HepG2 (cell line): ENCODE data around the gene LRRC10. TPM values are rescaled to one million over a fixed set of nuclear protein-coding genes. Genes with fewer than 3 reads are reported as not detected.

Experiments
- ATAC-seq: fragments of 200-7000 bp; cut with Tn5 transposase; 3 replicates; pipeline ENCODE4 v1.9.1; 2020; ENCODE audit warnings: mild to moderate bottlenecking, moderate library complexity
- BruUV-seq: library from RNA; stranded (reverse); fragments of 400-500 nt; replicated peaks from 2 replicates; lab custom pipeline; 2021; lab: Mats Ljungman, UMichigan
- CTCF ChIA-PET: fragments of 300-600 bp; formaldehyde crosslinking; extraction: SDS; loops from one replicate; lab custom pipeline; 2021; ENCODE audit warnings: low total read pairs, inconsistent platforms, low intra/inter-chr PET ratio; lab: Yijun Ruan, JAX
- POLR2A ChIA-PET: fragments of 350-600 bp; sonication (Branson Sonifier 250); formaldehyde crosslinking; loops from one replicate; lab custom pipeline; 2020; ENCODE audit warnings: antibody characterized with exemption, inconsistent platforms; lab: Yijun Ruan, JAX
- DNase-seq: peaks from one replicate; pipeline ENCODE4 v3.0.0-alpha.2; 2015; ENCODE audit warnings: low spot score
- FAIRE-seq: peaks from 3 replicates; lab custom pipeline; 2011; peaks lifted over from hg19 to GRCh38; lab: Jason Lieb, UNC
- H2AFZ ChIP-seq: one replicate; pipeline ENCODE4 v1.6.1; 2011; ENCODE audit warnings: low read length, inconsistent platforms
- H3K27ac ChIP-seq: fragments of 300-600 bp; 3 replicates; pipeline ENCODE4 v1.8.0; 2011; ENCODE audit warnings: mixed run types, mild to moderate bottlenecking, mixed read lengths, low read length, inconsistent platforms; ENCODE audit not compliant: insufficient read depth; ENCODE audit errors: extremely low read length
- H3K27me3 ChIP-seq, 2 experiments: fragments of 200-600 bp in 1 of 2; 2 replicates in 1 of 2; 3 replicates in 1 of 2; pipeline versions ENCODE4 v1.6.0 to v1.8.0; 2011; ENCODE audit warnings: low read length in 2 of 2, mild to moderate bottlenecking in 2 of 2, moderate library complexity in 2 of 2, inconsistent platforms in 1 of 2; ENCODE audit not compliant: insufficient read depth in 2 of 2, control insufficient read depth in 1 of 2
- H3K36me3 ChIP-seq, 2 experiments: fragments of 200-600 bp in 1 of 2; replicated peaks in 1 of 2; 2 replicates in 1 of 2; 3 replicates in 1 of 2; pipeline versions ENCODE4 v1.5.1 to v1.8.0; 2011; ENCODE audit warnings: low read length in 2 of 2, inconsistent platforms in 1 of 2; ENCODE audit not compliant: insufficient read depth in 2 of 2, control insufficient read depth in 1 of 2
- H3K4me1 ChIP-seq: 2 replicates; pipeline ENCODE4 v1.5.1; 2012; ENCODE audit warnings: low read length, inconsistent platforms; ENCODE audit not compliant: insufficient read depth
- H3K4me2 ChIP-seq: 2 replicates; pipeline ENCODE4 v1.6.0; 2011; ENCODE audit warnings: low read depth, low read length, inconsistent platforms
- H3K4me3 ChIP-seq, 3 experiments: fragments of 200-600 bp in 1 of 3; sonication (generic), shearing (Covaris generic) in 1 of 3; replicated peaks in 1 of 3; 2 replicates each; pipeline ENCODE4 v1.5.1; 2011 to 2016; ENCODE audit warnings: low read length in 3 of 3, inconsistent platforms in 2 of 3, low read depth in 2 of 3, mild to moderate bottlenecking in 2 of 3, control low read depth in 1 of 3, mixed read lengths in 1 of 3; ENCODE audit not compliant: insufficient read depth in 1 of 3
- H3K79me2 ChIP-seq: one replicate; pipeline ENCODE4 v1.6.1; 2011; ENCODE audit warnings: low read length, inconsistent platforms; ENCODE audit not compliant: insufficient read depth
- H3K9ac ChIP-seq: 2 replicates; pipeline ENCODE4 v1.6.0; 2011; ENCODE audit warnings: mild to moderate bottlenecking, low read depth, low read length, inconsistent platforms; ENCODE audit not compliant: insufficient read depth
- H3K9me3 ChIP-seq: 2 replicates; pipeline ENCODE4 v1.5.1; 2012; ENCODE audit warnings: mild to moderate bottlenecking, low read length
- H4K20me1 ChIP-seq: 2 replicates; pipeline ENCODE4 v1.6.0; 2011; ENCODE audit warnings: inconsistent platforms, mild to moderate bottlenecking, low read length, moderate library complexity; ENCODE audit not compliant: insufficient read depth
- KLF12 ChIP-seq: sonication (generic); formaldehyde crosslinking; IDR thresholded peaks from 2 replicates; pipeline ENCODE4 v1.4.0; 2020; ENCODE audit warnings: missing genetic modification reagents, borderline replicate concordance
- LBX2 ChIP-seq: sonication (generic); formaldehyde crosslinking; IDR thresholded peaks from 2 replicates; pipeline ENCODE4 v1.5.0; 2020; ENCODE audit warnings: missing genetic modification reagents, mild to moderate bottlenecking, borderline replicate concordance
- PHF5A ChIP-seq: IDR thresholded peaks from one replicate; pipeline ENCODE4 v1.6.1; 2018; ENCODE audit warnings: low read depth, missing genetic modification reagents; ENCODE audit not compliant: unreplicated experiment
- RFX1 ChIP-seq: fragments of 450-650 bp; IDR thresholded peaks from 2 replicates; pipeline ENCODE4 v1.6.1; 2017
- SOX13 ChIP-seq, 3 experiments: fragments of 450-650 bp in 1 of 3; sonication (generic) in 1 of 3; formaldehyde crosslinking in 1 of 3; IDR thresholded peaks in 2 of 3; conservative IDR thresholded peaks in 1 of 3; 2 replicates each; pipeline versions ENCODE4 v1.5.0 to v1.6.1; 2016 to 2020; ENCODE audit warnings: antibody characterized with exemption in 1 of 3, mild to moderate bottlenecking in 1 of 3, missing compliant biosample characterization in 1 of 3, missing genetic modification reagents in 1 of 3, moderate library complexity in 1 of 3
- ZFP90 ChIP-seq: sonication (generic); formaldehyde crosslinking; IDR thresholded peaks from 2 replicates; pipeline ENCODE4 v1.8.0; 2022; ENCODE audit warnings: missing genetic modification reagents, mild to moderate bottlenecking, inconsistent platforms, borderline replicate concordance
- ZNF513 ChIP-seq: sonication (generic); formaldehyde crosslinking; conservative IDR thresholded peaks from 2 replicates; pipeline ENCODE4 v1.5.0; 2020; ENCODE audit warnings: missing genetic modification reagents
- ZNF607 ChIP-seq: sonication (generic); formaldehyde crosslinking; IDR thresholded peaks from 2 replicates; pipeline ENCODE4 v1.5.1; 2020; ENCODE audit warnings: missing genetic modification reagents, mild to moderate bottlenecking, borderline replicate concordance
- ZNF619 ChIP-seq: sonication (generic); formaldehyde crosslinking; IDR thresholded peaks from 2 replicates; pipeline ENCODE4 v1.4.0; 2020; ENCODE audit warnings: mild to moderate bottlenecking, missing genetic modification reagents
- WGBS: methylation state at CpG from one replicate; pipeline ENCODE4 v1.1.6; 2017; ENCODE audit warnings: low lambda C conversion rate; 5-methylcytosine and 5-hydroxymethylcytosine counted together
- in situ Hi-C: cut with HindIII; loops from 2 replicates; pipeline ENCODE4 v1.10.0; 2017; ENCODE audit warnings: low pct_unique_long_range_greater_than_20kb; ENCODE audit not compliant: extremely low pct_ligation_motif_present
- intact Hi-C: fragments of 100-400 bp; cut with micrococcal nuclease; formaldehyde crosslinking; loops from one replicate; pipeline ENCODE4 v1.10.0; 2022; ENCODE audit not compliant: unreplicated experiment
- polyA plus RNA-seq, 8 experiments: library from polyadenylated mRNA; depleted of rRNA in 3 of 8; stranded (reverse) in 7 of 8; unstranded in 1 of 8; fragments of >200 nt; fragmentation: Illumina TruSeq in 4 of 8; extraction: Trizol in 4 of 8; gene quantifications; 2 replicates each; pipeline versions ENCODE4 v1.2.1 to v1.2.3, GENCODE V29; 2011 to 2016; ENCODE audit warnings: low read depth in 4 of 8, missing spikeins in 1 of 8, mixed read lengths in 1 of 8; ENCODE audit not compliant: insufficient read depth in 1 of 8
- total RNA-seq, 5 experiments: library from RNA; depleted of rRNA; stranded (reverse); fragments of >200 nt; fragmentation: Illumina TruSeq; extraction: Trizol; gene quantifications; 2 replicates each; pipeline ENCODE4 v1.2.3, GENCODE V29; 2016; ENCODE audit warnings: low read depth in 1 of 5
- TF ChIP-seq, protein P1 (sequence below), 2 experiments: sonication (generic) in 1 of 2; formaldehyde crosslinking in 1 of 2; IDR thresholded peaks; 2 replicates each; pipeline versions ENCODE4 v1.5.1 to v1.6.1; 2011 to 2020; ENCODE audit warnings: borderline replicate concordance in 1 of 2, low read depth in 1 of 2, low read length in 1 of 2, mild to moderate bottlenecking in 1 of 2, missing genetic modification reagents in 1 of 2, moderate library complexity in 1 of 2

The LRRC10 gene
- total and polyA plus RNA-seq, 2 of the 13 experiments (the other 11 are each of a cell fraction or from before 2014, with no cell fraction given): not detected

DNA sequence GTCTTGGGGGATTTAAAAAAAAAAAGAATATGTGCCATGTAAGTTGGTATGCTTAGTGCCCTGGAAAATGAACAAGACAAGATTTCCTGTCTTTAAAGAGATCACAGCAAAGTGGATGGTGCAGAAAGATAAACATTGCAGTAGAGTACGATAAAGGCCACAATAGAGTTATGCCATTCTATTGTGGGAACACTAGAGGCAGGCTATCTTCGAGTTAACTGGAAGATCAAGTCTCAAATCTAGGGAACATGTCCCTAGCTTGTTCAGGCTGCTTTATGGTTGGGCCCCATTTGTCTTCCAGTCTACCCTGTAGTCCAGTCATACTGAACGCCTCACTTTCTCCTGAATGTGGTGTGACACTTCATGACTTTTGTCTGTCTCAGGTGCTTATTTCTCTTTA, 44.1 kb downstream of the LRRC10 start:
- Histone ChIP-seq H3K36me3 (peaks cover 10 to 39% of the 10 kb centered on the region in 2 experiments), H3K4me1 (no peaks in the 10 kb centered on the region), H3K79me2 (no peaks in the 10 kb centered on the region), H3K4me2 (no peak overlapping the region), H3K9ac (no peak overlapping the region), H3K4me3 (no peak overlapping the region), H3K27ac (no peak overlapping the region), H3K27me3 (no peaks in the 10 kb centered on the region; a peak in 1 of 5 replicates), H3K9me3 (no peaks in the 10 kb centered on the region), H4K20me1 (no peaks in the 10 kb centered on the region), H2AFZ (no peak overlapping the region)
- no TSS peak for BruUV-seq
- peak; percentile 51; the same call in 1 of the 3 replicates for ATAC-seq
- CTCF ChIA-PET: no interaction called here
- WGBS: 94% methylated on average over 3 of the region's 3 CpGs
- DNase-seq: no peak
- intact Hi-C loops (no loop called here), in situ Hi-C loops (no loop called here)
- POLR2A ChIA-PET: no interaction called here
- TF ChIP-seq ZNF619 (CRISPR knock-in tag) (no peak), KLF12 (CRISPR knock-in tag) (no peak), RFX1 (no peak), ZNF513 (CRISPR knock-in tag) (no peak), ZFP90 (CRISPR knock-in tag) (no peak), ZNF607 (CRISPR knock-in tag) (no peak), LBX2 (CRISPR knock-in tag) (no peak), PHF5A (CRISPR knock-in tag) (no peak), SOX13 (IDR thresholded peaks at IDR 0.05) (no peak), SOX13 (CRISPR knock-in tag; conservative IDR thresholded peaks at IDR 0.05 in 1 of 2, IDR thresholded peaks at IDR 0.05 in 1 of 2) (no peak)
- TF ChIP-seq, protein P1, sequence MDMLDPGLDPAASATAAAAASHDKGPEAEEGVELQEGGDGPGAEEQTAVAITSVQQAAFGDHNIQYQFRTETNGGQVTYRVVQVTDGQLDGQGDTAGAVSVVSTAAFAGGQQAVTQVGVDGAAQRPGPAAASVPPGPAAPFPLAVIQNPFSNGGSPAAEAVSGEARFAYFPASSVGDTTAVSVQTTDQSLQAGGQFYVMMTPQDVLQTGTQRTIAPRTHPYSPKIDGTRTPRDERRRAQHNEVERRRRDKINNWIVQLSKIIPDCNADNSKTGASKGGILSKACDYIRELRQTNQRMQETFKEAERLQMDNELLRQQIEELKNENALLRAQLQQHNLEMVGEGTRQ (IDR thresholded peaks at IDR 0.05; ENCODE audit: low read depth, low read length): no peak
- TF ChIP-seq, protein P1 (CRISPR knock-in tag; IDR thresholded peaks at IDR 0.05; ENCODE audit: borderline replicate concordance): no peak
- FAIRE-seq: no peak
